ENCODE measurements around the gene RANBP3.
A peak's percentile ranks its signal among the peaks of the same experiment; 100 is the strongest.

The RANBP3 gene

GRCh38 chr19:5903056-5903623, 74.8 kb downstream of the RANBP3 start:
- in situ Hi-C loops (cut with MboI; ENCODE audit: low pct_unique_long_range_greater_than_20kb, low sequenced_read_pairs, unreplicated experiment), result no loop called here

GRCh38 chr19:5900976-5901375, 77.0 kb downstream of the RANBP3 start:
- no peak for DNase-seq (ENCODE audit: low spot score)
- in situ Hi-C loops (cut with MboI; ENCODE audit: low pct_unique_long_range_greater_than_20kb, low sequenced_read_pairs, unreplicated experiment), result no loop called here

More at GRCh38 chr19:5903056-5903623, 74.8 kb downstream of the RANBP3 start:
- DNase-seq (ENCODE audit: low spot score), result peak; percentile 54
- no peak for TF ChIP-seq CTCF (IDR thresholded peaks at IDR 0.05; ENCODE audit: extremely low read depth, insufficient read depth, missing control alignments)

GRCh38 chr19:5899728-5900526, 78.0 kb downstream of the RANBP3 start:
- no peak for DNase-seq (ENCODE audit: low spot score)
- in situ Hi-C loops (cut with MboI; ENCODE audit: low pct_unique_long_range_greater_than_20kb, low sequenced_read_pairs, unreplicated experiment), result no loop called here
- no peak for TF ChIP-seq CTCF (IDR thresholded peaks at IDR 0.05; ENCODE audit: extremely low read depth, insufficient read depth, missing control alignments)

More at GRCh38 chr19:5900976-5901375, 77.0 kb downstream of the RANBP3 start:
- TF ChIP-seq CTCF (IDR thresholded peaks at IDR 0.05; ENCODE audit: extremely low read depth, insufficient read depth, missing control alignments), result no peak

- peak; percentile 14 for TF ChIP-seq CTCF (IDR thresholded peaks at IDR 0.05; ENCODE audit: extremely low read depth, insufficient read depth, missing control alignments)
- in situ Hi-C loops (cut with MboI; ENCODE audit: low pct_unique_long_range_greater_than_20kb, low sequenced_read_pairs, unreplicated experiment), result no loop called here
- no peak for DNase-seq (ENCODE audit: low spot score)
These were observed 80.6 kb downstream of the RANBP3 start for GRCh38 chr19:5897189-5897969.

- no peak for DNase-seq (ENCODE audit: low spot score)
- in situ Hi-C loops (cut with MboI; ENCODE audit: low pct_unique_long_range_greater_than_20kb, low sequenced_read_pairs, unreplicated experiment), result no loop called here
- no peak for TF ChIP-seq CTCF (IDR thresholded peaks at IDR 0.05; ENCODE audit: extremely low read depth, insufficient read depth, missing control alignments)
These were observed 81.4 kb downstream of the RANBP3 start for GRCh38 chr19:5896365-5897076.

GRCh38 chr19:5895890-5896289, 82.0 kb downstream of the RANBP3 start:
- no peak for TF ChIP-seq CTCF (IDR thresholded peaks at IDR 0.05; ENCODE audit: extremely low read depth, insufficient read depth, missing control alignments)
- DNase-seq (ENCODE audit: low spot score), result no peak
- in situ Hi-C loops (cut with MboI; ENCODE audit: low pct_unique_long_range_greater_than_20kb, low sequenced_read_pairs, unreplicated experiment), result no loop called here

All from GM13977 (cell line).